Central memory CD4-positive, alpha-beta T cell (primary cell): ENCODE measurements around the gene KMT2C.

Experiments used
- DNase-seq: peaks from one replicate; pipeline ENCODE4 v3.0.0; 2022

The KMT2C gene

DNA sequence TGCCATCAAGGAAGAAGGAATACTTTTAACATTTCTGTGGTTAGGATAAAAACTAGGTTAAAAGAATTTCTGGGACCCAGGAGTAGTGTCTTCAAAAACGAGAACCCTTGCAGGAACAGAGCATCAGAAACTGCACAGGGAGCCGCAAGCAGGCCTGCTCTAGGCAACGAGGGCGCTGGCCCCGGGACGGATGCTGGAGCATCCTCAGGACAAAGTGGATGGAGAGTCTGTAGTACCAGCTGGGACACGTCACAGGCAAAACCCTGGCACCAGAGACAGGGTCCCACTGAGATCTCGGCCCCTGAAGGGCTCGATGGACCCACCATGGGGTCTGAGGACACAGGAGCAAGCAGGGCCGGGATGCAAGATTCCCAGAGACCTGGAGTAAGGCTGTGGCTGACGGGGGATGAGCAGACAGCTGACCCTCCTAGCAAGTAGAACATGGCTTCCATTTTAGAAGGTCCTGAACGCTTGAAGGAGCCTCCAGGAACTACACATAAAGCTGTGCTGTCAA lies 303.8 kb downstream of the KMT2C start:
- no peak for DNase-seq

DNA sequence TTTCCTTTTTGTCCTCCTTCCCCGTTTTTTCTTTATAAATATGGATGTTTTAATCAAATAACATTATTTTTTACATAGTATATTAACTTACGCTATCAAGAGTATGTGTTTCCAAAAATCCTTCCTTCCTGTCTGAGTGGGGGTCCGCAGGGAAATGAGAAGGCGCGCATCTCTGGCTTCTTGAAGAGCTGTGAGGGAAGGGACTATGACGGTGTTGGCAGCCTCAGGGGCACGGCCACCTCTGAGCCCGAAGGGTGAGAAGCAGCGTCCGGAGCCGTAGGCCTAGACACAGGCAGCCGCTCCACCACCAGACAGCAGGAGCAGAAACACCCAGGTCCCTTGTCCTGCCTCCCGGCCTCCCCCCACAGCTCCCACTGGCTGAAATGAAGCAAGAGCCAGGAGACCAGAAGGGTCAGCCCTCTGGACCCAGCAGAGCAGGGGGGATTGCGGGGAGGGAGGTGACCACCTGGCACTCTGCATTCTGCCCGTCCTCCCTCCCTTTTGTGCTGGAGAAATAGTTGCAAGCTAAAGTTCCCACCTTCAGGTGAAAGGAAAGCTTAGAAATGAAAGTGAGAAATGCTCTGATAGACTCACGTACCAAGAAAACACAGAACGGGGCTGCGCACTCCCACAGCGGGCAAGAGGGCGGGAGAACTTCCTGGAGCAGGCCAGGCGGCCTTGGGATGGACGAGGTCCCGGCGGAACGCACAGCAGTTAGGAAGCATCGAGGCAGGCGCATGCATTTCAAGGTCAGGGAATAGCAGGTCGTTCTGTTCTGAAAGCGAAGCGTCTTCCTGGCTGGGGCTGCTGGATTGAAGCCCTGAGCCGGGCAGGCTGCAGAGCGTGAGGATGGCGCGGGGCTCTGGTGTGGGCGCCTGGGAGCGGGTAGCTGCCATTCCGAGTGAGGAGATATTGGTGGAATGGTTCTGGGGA lies 304.9 kb downstream of the KMT2C start:
- DNase-seq, result no peak

DNA sequence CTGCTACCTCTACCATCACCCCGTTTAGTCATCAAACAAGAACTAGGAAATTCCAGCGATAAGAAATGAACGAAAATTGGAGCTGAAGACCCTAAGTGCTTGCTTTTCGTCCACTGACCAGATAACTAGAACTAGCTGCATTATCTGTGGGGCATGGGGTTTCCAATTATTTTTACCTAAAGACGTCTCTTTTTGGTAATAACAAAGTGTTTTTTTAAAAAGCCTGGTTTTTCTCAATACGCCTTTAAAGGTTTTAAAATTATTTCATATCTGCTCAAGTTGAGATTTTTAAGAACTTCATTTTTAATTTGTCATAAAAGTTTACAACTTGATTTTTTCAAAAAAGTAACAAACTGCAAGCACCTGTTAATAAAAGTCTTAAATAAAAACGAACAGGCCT lies 306.1 kb downstream of the KMT2C start:
- no peak for DNase-seq

DNA sequence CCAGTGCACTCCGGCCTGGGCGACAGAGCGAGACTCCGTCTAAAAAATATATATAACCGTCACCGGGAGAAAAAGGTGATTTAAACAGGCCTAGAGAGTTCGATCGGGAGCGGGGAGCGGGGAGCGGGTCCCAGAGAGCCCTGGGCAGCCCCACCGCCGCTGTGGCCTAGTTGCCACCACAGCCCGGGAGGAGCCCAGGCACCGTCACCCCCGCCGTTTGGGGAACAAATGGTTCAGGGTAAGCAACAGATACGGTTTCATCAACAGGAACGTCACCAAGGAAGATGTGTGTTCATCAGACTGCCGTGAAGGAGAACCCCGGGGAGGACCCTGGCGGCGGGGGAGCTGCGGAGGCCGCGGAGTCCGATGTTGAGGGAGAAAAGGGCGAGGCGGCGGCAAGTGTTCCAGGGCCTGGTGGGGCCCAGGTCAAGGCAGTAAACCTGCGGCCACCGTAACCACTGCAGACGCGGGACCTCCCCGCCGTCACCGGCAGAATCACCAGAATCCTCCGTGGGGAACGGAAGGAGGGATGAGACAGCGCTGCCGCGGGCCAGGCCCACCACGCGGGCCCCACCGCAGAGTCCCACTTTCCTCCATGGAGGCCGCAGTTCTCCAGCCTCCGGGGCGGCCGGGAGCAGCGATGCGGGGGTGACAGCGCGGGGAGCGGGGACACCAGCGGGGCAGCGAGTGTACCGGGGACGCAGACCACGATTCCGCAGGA lies 306.9 kb downstream of the KMT2C start:
- DNase-seq, result no peak

DNA sequence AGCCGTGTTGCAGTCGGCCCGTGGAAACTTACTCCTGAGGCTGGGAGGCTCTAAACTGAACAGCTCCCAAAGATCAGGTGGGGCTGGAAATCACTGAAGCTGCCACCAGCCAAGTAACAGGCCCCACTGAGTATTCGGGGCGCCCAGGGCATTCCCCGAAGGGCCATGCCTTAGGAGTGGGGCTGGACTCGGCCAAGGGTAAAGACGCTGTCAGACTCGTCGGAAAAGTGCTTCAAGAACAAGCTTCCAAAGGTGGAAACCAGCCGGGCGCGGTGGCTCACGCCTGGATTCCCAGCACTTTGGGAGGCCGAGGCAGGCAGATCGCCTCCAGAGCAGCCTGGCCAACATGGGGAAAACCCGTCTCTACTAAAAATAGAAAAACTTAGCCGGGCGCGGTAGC lies 307.6 kb downstream of the KMT2C start:
- DNase-seq, result no peak

DNA sequence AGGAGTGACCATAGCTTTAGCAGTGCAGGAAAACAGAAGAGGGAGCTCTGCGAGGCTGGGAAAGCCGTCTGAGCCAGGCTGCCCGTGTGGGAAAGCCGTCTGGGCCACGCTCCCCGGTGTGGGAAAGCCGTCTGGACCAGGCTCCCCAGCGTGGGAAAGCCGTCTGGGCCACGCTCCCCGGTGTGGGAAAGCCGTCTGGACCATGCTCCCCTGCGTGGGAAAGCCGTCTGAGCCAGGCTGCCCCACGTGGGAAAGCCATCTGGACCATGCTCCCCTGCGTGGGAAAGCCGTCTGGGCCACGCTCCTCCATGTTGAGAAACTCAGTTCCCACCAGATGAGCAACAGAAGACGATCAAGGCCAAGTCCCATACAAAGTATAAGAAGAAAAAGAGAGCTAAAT lies 308.6 kb downstream of the KMT2C start:
- no peak for DNase-seq

DNA sequence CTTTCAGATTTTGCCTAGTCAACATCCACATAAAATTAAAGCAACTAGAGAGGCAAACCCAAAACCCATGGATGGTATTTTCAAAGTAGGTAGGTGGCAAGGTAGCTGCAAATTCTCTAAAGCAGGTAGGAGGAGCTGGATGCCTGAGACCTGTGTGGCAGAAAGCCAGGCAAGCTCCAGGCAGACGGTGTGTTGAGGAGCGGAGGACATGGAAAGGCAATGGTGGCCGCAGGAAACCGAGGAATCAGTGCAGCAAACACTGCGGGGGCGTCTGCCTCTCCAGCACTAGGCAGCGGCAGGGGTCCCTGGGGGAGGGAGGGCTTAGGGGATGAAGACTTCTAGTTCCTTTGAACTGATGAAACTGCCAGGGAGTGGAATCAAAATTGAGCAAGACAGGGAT lies 309.1 kb downstream of the KMT2C start:
- no peak for DNase-seq

DNA sequence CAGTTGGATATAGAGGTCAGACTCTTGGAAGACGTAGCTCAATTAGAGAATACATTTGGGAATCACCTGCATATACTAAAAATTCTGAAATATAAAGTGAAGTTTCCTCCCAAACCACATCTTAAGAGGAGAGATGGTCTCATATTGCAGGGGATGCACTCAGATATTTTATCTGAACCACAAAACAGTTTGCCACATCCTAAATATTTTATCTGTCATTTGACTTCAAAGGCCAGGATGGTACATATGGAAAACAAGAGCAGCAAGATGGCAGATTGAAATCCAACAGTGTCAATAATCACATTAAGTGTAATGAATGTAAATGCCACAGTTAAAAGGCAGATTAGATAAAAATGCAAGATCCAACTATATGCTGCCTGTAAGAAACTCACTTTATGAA lies 313.3 kb downstream of the KMT2C start:
- DNase-seq, result no peak

DNA sequence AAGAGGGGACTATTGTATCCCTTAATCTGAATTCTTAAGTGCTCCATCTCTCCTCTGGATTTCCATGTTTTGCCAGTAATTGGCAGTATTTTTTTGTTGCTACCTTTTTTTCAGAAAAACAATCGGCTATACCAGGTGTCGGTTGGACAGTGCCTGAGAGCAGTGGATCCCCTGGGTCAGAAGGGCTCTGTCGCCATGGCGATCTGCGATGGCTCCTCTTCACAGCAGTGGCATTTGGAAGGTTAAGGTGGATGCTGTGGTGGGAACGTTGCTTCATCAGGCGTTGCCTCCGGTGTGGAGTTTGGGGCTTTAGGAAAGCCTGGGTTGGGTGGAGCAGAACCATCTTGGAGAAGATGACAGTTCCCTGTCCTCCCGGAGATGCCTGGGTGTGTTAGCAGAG lies 314.4 kb downstream of the KMT2C start:
- DNase-seq, result no peak

DNA sequence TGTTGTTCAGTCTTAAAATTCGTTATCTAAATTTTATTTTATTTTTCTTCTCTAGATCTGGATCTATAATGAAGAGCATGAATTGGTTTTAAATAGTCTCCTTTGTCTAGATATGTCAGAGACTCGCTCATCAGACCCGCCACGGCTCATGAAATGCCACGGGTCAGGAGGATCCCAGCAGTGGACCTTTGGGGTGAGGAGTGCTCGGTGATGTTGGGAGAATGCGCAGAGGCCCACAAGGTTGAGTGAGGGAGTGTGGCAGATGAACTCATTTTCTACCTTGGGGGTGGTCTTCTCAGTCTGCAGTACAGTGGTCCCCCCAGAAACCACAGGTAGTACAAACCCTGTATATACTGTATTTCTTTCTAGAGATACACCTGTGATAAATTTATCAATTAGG lies 315.0 kb downstream of the KMT2C start:
- no peak for DNase-seq

DNA sequence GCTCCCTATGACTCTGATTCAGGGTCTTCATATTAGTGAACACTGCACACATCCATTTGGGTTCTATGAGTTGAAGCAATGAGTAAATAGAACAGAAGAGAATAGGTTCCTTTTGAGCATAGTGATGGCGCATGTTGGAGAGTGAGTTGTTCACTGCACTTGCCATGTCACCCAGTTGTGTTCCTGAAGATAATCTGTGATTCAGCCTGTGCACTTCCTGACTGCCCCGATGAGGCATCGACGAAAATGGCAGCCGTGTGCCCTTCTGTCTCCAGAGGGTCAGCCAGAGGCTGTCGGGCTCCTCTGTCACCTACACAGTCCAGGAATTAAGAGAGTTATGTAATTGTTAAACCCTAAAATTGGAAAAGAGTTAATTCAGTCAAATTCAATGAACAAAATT lies 315.6 kb downstream of the KMT2C start:
- no peak for DNase-seq

DNA sequence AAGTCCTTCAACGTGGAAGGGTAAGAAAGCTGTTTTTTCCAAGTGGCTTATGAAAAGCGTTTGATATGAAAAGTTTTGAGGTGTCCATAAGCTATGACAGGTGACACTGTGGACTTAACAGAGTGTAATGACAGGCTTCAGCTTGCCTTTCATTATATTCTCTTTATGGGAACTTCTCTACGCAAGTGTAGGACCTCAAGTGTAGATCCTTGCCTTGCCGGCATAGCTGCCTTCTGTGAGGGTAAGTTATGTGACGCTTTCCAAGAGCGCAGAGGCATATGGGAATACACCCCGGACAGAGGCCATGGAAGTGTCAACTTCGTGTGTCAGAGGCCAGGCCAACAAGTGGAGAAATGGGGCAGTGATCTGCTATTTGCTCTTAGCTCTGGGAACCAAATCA lies 318.4 kb downstream of the KMT2C start:
- no peak for DNase-seq

DNA sequence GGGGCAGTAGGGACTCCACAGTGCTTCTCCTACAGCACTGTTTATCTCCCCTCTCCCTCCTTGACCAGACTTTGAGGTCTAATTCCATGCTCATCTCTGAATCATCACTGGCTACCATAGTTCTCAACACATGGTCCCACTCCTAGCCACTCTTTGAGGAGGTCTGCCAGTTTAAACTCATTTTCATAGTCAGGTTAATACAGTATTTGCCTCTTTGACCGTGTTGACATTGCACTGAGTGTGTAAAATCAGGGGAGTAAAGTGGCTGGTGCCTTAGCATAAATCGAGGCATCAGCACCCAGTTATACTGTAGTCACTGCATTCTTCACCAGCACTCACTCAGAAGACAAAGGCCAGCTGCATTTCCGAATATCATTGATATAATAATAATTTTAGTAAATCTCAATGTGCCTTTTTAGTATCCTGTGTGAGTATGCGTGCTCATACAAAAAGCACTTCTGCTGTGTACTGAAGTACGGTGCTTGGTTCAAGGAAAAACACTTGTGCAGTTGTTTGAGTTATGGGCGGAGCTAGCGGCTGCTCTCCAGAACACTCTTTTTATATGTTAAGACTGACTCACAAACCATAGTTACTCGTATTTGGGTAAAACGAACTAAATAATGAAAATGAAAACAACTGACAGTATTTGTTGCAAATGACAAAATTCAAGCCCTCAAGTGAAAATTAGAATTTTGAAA lies 320.6 kb downstream of the KMT2C start:
- DNase-seq, result no peak

DNA sequence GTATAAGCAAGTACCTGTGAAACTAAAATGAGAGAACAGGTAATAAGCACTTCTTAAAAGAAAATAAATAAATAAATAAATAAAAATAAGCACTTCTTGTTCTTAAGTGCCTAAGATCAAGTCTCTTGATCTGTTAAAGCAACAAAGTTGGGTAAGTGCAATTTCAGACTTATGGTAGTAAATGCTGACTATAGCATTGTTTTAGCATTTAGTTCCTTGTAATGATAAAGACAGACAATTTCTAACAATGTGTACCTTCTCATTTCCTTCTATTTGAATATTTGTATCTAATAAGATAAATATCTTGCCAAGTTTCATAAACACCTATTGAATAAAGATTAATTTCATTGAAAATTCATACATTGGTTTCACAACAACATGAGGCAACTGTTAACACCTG lies 323.0 kb downstream of the KMT2C start:
- no peak for DNase-seq

DNA sequence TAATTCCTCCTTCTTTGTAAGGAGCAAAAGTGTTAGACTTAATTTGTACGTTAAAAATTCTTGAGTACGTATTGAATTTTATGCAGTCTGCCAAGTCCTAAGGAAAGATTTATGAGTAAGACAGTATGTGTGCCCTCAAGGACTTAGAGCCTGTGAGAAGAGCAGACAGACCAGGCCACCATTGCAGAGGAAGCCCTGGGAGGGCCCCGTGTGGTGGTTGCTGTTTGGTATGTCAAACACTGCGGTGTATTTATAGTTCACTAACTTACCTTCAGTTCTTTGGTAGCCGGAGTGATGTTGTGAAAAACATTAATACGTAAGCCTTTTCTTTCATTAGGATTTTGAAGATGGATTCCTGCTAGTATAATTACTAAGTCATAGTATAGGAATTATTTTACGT lies 327.4 kb downstream of the KMT2C start:
- no peak for DNase-seq

DNA sequence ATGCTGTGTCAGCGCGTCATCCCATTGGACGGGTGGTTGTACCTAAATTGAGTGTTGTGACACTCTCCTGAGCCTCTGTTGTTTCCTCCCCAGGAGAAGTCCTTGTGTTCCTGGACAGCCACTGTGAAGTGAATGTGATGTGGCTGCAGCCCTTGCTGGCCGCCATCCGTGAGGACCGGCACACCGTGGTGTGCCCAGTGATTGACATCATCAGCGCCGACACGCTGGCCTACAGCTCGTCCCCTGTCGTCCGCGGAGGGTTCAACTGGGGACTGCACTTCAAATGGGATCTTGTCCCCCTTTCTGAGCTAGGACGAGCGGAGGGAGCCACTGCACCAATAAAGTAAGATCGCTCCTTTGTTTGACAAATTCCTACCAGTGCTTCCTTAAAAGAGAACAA lies 327.9 kb downstream of the KMT2C start:
- no peak for DNase-seq

DNA sequence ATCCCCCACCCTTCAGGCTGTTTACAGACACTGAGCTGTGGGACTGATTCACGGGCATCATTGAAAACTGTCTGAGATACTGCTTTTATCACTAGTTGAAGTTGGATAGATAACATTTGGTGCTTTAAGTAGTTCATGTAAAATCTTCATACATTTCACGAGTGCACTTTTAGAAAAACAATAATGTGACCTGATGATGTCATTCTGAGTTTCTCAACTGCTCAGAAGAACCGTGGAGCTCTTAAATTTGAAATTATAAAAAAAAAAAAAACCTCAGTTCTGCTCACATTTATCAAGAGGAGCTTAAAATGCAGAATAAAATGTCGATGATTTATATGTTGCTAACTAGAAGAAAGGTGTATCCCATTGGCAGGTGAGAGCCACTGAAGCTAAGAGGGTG lies 328.8 kb downstream of the KMT2C start:
- DNase-seq, result no peak

DNA sequence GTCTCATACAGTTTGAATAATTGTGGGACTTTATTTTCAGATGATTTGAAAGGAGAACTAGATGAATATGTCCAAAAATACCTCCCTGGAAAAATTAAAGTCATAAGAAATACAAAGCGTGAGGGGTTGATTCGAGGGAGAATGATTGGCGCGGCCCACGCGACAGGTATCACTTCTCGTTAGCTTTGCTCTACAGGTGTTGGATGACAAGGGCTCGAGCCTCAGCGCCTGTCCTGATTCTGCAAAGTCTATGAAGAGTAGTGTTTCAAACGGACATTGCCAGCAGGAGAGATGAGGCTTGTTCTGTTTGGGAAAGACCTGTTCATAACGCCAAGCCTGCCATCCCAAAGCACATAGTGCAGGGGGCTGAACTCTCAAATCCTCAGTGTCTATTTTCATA lies 330.6 kb downstream of the KMT2C start:
- no peak for DNase-seq

DNA sequence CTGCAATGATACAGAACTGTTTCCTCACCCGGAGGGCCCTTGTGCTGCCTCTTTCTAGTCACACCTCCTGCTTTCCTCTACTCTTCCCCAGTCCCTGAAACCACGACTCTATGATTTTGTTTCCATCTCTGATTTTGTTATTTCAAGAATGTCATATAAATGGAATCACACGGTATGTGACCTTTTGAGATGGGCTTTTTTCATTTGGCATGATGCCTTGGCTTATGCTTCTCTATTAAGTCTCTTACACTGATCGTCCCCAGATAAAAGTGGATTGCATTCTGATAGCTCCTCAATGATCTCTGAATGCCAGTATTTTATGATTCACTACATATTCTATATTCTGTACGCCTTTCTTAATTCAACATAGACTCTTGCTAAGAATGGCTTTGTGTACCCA lies 332.1 kb downstream of the KMT2C start:
- no peak for DNase-seq

DNA sequence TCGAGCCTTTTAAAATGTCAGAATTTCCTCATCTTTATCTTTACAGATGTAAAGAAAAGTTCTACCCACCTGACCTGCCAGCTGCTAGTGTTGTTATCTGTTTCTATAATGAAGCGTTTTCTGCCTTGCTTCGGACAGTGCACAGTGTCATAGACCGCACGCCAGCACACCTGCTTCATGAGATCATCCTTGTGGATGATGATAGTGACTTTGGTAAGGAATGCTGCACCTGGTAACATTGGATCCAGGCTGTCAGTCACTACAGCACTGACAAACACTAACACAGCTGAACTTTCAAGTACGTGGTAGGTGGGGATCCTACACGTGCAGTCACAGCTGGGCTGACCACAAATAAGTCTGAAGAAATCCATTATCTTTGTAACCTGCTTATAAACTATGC lies 332.7 kb downstream of the KMT2C start:
- DNase-seq, result no peak

DNA sequence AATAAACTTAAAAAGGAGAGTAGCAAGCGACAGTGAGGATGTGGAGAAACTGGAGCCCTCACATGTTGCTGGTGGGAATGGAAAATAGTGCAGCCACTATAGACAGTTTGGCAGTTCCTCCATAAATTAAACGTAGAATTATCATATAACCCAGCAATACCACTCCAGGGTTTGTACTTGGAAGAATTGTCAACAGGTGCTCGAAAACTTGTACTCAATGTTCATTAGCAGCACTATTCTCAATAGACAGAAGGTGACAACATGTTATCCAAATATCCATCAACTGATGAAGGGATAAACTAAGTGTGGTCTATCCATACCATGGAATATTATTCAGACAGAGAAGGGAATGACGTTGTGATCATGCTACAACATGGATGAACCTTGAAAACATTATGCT lies 338.5 kb downstream of the KMT2C start:
- DNase-seq, result no peak

DNA sequence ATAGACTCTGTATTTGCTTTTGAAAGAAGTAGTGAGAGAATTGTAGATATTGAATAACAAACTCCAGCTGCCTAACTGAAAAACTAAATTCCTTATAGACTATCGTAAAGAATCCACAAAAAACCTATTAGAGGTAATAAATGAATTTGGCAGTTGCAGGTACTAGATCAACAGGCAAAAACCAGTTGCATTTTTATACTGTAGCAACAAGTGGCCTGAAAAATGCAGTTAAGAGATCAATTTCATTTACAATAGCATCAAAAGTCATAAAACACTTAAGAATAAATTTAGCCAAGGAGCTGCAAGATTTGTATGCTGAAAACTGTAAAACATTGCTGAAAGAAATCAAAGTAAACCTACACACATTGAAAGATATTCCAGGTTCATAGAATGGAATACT lies 340.0 kb downstream of the KMT2C start:
- DNase-seq, result no peak

DNA sequence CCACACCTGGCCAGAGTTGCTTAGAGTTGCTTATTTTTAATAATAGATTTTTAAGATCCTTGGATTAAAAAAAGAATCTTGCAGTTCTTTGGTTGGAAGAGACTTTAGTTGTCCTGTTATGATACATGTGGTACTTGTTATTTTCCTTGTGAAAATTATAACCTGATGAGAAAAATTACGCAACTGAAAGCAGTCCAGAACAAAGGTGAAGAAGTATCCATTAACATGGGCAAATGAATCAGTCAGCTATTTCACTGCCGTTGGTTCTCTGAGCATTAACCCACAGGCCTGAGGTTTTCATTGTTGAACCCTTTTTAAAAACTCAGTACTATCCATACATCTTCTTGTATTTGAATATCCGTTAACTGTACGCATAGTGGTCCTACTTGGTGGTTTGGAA lies 342.1 kb downstream of the KMT2C start:
- no peak for DNase-seq

DNA sequence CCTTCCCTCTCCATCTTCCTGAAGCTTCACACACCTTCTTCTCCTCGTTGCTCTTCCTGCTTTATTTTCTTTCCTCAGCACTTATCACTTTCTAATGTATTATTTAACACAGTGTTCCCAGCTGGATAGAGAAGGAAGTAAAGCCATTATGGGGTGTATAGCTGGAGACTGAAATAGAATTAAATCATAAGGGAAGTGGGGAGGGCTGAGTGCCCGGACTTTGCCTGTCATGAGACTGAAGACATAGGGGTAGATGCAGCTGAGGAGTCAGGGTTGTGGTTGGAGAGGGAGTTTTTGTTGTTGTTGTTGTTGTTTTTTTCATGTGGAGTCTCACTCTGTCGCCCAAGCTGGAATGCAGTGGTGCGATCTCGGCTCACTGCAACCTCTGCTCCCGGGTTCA lies 345.1 kb downstream of the KMT2C start:
- no peak for DNase-seq
